Kidney tubule cell (primary cell): ENCODE results near the gene LNPK.
"Not testable (repeated sequence)": the region's sequence is repeated elsewhere in the genome, so short reads cannot be mapped to it uniquely, and the experiment has no call there.

Experiments used
- DNase-seq: peaks from one replicate; pipeline ENCODE4 v3.0.0-alpha.2; 2018; ENCODE audit warnings: low spot score

Gene LNPK

DNA sequence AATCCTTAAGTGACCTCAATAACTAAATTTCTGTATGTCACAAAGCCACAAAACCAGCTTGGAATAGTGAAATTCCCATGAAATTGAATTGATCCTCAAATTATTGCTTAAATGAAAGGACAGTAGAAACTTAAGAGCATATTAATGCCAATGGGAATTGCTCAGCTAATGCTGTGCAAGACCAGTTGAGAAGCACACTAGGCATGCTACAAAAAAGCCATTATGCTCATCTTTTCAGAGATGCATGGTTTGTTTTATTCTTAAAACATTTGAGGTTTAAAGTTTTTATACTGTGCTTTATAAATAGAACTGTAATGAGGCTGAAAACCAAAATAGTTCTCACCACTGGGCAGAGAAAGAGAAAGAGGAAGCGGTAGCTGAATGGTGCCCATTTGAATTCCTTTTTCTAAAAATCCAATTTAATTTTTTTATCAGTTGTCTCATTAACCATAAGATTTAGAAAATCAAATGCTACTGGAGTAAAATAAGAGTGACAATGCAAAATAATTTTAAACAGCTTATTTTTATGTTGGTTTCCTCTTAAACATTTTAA is 98.6 kb downstream of the LNPK start:
- DNase-seq: no peak

DNA sequence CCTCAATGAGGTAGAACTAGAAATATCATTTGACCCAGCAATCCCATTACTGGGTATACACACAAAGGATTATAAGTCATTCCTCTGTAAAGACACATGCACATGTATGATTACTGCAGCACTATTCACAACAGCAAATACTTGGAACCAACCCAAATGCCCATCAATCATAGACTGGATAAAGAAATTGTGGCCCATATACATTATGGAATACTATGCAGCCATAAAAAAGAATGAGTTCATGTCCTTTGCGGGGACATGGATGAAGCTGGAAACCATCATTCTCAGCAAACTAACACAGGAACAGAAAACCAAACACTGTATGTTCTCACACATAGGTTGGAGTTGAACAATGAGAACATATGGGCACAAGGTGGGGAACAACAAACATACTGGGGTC is 106.1 kb downstream of the LNPK start:
- DNase-seq: not testable (repeated sequence)

DNA sequence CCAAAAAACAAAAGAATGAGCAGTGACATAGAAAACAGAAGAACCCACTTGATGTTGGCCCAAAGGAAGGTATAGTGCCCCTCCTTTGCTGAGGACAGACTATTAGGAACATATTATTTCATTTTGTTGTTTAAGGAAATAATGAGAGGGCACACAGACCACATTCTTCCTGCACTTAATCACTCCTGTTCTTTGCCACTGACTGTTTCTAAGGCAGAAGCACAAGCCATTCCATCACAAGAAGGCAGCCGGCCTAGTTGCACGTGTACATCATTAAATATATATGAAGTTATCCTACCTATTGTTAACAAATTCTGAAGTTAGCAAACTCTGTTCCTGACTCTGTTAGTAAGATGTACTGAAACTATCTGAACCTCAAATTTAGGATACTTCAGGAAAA is 110.0 kb downstream of the LNPK start:
- peak; percentile 3 for DNase-seq

DNA sequence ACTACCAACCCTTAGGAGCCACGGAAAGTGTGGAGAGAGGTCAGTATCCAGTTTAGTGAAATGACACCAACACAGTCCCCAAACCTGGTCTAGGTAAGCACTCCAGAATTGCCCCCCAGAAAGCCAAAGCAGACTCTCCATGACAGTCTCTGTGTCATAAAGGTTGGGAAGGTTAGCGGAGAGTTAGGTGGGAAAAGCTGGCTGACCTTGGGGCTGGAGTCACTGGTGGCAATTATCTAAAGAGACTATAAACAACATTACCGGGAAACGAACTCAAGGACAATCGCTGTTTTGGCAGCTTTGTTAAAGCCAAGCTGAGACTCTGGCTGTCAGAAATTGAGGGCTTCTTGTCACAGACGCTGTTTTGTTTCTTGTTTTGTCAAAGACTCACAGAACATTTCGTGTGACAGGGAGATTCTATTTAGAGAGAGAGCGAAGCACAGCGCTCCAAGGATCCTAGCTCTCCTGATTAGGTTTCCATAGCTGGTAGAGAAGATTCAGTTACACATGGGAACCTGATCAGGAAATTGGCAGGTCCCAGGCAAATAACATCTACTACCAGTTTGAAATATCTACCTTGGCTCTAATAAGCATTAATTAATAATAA is 111.3 kb downstream of the LNPK start:
- no peak for DNase-seq

DNA sequence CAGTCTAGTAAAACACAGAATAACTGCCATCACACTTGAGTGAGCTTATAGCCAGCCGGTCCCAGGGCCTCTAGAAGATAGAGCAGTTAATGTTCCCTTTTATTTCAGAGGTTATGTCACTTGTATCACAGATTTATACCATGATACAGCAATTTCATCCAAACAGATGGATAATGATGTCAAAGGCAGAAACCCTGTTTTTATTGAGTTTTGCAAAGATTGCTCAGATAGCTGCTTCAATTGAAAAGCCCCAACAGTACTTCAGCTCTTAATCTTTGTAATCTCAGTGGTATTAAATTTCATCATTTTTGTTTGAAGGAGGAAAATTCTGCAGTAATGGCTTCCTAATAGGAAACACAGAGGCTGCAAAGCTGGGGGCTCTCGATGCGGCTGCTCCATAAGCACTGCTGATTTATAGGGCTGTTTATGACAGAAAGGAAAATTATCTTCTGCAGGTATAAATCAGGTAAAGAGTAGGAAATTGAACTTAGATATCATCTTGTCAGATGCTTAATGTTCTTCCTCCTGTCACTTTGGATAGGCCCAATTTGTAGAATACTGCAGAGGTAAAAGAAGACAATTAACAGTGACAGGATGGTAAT is 112.3 kb downstream of the LNPK start:
- DNase-seq: no peak

DNA sequence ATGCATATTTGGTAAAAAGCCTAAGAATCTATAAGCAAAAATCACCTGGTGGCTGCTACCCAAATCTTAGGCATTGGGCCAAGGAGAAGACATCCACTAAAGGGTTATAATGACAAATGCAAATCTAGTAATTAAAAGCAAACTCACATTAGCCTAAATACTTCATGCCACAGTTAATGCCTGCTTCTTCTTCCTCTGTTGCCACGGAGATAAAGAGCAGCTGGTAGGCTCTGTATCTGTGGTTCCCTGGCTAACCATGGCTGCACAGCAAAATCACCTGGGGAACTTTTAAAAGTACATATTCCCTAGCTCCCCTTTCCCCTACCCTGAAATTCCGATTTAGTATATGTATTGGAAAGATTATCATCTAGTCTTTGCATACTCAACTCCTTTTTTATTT is 114.3 kb downstream of the LNPK start:
- no peak for DNase-seq

DNA sequence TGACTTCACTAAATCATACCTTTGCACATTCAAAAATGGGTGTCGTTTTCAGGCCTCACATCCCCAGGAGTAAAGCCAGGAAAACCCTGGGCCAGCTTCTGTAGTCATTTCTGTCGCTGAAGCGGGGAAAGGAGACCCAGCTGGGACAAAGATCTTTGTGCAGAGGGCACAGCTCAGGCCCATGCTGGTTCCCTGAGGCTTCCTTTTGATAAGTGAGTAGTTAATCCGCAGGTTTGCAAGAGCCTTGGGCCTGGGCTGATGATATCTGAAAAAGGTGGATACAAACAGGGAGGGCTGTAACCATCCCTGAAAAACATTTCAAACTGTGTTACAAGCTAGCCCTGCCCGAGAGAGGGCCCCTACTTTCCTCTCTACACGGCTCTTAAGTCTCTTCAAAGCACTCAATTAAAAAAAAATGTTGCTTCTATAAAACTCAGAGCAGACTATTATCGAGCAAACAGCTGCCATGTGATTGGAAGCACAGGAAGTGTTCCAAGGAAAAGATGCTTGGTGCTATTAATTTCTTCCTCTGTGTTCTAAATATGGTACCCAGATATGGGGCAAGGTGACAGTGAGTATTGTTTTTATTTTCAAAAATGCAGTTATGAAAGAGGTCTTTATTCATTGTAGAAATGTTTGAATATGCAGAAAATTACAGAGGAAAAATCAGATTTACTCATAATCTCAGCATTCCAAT is 117.2 kb downstream of the LNPK start:
- no peak for DNase-seq

DNA sequence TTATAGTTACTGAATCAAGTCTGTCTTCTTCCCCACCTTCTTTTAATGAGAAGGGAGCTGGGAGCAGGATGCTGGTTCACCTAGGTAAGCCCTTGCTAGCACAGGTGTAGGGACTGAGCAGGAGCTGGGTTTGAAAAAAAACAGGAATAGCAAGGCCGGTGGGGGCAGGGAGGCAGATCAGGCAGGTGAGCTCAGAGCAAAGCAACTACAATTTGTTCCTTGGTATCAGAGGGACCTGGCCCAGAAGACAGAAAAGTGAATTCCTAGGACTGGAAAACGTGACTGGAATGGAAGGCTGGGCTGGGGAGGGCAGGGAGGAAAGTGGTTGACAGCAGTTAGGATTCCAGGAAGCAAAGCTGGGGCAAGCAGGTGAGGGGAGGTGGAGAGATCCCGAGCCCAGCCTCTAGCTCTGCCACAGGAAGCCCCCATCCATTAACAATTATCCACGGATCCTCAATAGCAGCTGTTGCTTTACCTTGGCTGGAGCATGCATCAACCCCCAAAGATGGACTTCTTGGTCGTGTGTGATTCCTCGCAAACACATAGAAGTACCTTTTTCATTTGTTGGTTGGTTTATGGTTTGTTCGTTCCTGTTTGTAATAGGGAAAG is 118.4 kb downstream of the LNPK start:
- no peak for DNase-seq

DNA sequence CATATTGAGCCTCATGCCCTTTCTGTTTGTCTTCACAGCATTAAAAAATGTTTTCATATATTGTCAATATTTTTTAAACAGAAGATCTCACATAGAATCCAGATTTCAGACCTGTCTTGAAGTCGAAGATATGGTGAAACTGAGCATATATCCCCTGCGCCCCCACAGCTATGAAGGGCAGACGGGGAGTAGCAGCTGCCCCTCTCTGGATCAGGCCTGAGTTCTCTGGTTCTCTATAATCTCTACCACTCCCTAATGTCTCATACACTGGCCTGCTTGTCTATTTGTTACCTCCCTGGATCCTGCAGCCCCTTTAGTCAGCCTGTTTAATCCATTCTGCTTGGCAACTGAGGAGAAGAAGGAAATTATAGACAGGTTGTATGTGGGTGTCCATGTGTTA is 122.4 kb downstream of the LNPK start:
- no peak for DNase-seq

DNA sequence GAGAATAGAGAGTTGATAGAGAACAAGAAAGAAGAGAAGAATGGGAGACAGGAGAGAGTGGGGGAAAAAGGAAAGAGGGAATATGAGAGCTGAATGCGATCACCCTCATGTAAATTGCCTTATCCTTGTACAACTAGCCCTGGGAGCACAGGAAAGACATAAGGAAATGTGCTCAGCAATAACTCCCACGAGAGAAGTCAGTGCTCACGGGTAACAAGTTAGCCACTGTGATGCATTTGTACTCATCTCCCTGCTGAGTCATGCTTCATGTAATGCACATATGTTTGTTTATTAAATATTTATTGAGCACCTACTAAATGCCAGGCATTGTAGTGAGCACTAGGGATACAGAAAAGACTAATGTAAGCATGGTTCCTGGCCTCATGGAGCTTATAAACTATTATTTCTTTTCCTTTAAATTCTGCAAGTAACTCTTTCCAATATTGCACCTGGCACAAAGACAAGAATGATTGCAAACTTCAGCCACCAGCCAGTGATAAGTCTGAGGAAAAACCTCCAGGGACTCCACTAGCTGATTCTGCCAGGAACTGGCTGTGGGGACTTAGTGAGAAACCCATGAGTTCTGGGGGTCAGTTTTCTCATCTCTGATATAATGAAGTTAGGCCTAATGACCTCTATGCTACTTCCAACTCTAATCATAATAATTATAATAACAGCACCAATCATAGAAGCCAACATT is 124.1 kb downstream of the LNPK start:
- no peak for DNase-seq

DNA sequence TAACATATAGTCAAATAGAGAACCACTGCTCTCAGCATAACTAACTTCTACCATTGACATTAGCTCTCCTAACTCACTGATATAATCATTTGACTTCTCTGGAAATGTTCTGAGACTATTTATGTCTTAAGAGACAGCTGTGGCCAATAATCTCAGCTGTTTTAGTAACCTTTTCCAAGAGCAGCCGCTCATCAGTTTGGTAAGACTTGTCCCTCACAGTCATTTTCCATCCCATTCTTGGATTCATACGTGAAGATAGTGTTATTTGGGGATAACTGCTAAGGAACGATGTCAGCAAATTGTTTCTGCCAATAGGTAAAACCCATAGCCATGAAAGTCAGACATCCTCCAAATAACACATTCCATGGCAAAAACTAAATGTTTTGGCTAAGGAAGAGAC is 127.8 kb downstream of the LNPK start:
- DNase-seq: no peak
